Mesenchymal stem cell (in vitro differentiated cells and primary cell): ENCODE measurements around the gene WDR5.

Source experiments
- DNase-seq: peaks from one replicate; pipeline ENCODE4 v3.0.0-alpha.2; 2013
- H2AFZ ChIP-seq: one replicate; pipeline ENCODE4 v1.6.1; 2013; ENCODE audit warnings: low read depth, mild to moderate bottlenecking, control low read depth, inconsistent platforms, low read length, moderate library complexity
- H2AK5ac ChIP-seq: 2 replicates; pipeline ENCODE4 v1.6.1; 2013; ENCODE audit warnings: low read length, moderate library complexity, mild to moderate bottlenecking, inconsistent platforms; ENCODE audit not compliant: severe bottlenecking
- H2BK120ac ChIP-seq: one replicate; pipeline ENCODE4 v1.6.1; 2013; ENCODE audit warnings: low read depth, mild to moderate bottlenecking, inconsistent platforms, low read length, moderate library complexity
- H2BK12ac ChIP-seq, 2 experiments: one replicate each; pipeline ENCODE4 v1.6.1; 2013; ENCODE audit warnings: inconsistent platforms in 2 of 2, low read length in 2 of 2, mild to moderate bottlenecking in 2 of 2, moderate library complexity in 2 of 2, control low read depth in 1 of 2
- H2BK15ac ChIP-seq: one replicate; pipeline ENCODE4 v1.6.1; 2013; ENCODE audit warnings: mild to moderate bottlenecking, low read depth, inconsistent platforms; ENCODE audit not compliant: poor library complexity, severe bottlenecking
- H2BK5ac ChIP-seq: 2 replicates; pipeline ENCODE4 v1.6.1; 2013; ENCODE audit warnings: low read depth, mild to moderate bottlenecking, low read length, control low read depth, inconsistent platforms; ENCODE audit not compliant: poor library complexity, severe bottlenecking
- H3K14ac ChIP-seq, 2 experiments: one replicate each; pipeline ENCODE4 v1.6.1; 2013; ENCODE audit warnings: inconsistent platforms in 2 of 2, low read length in 2 of 2, control low read depth in 1 of 2, mild to moderate bottlenecking in 1 of 2, moderate library complexity in 1 of 2
- H3K18ac ChIP-seq, 2 experiments: one replicate each; pipeline ENCODE4 v1.6.1; 2013; ENCODE audit warnings: inconsistent platforms in 2 of 2, low read length in 2 of 2, control low read depth in 1 of 2, low read depth in 1 of 2, mild to moderate bottlenecking in 1 of 2
- H3K23ac ChIP-seq, 2 experiments: one replicate each; pipeline ENCODE4 v1.6.1; 2013; ENCODE audit warnings: inconsistent platforms in 2 of 2, low read length in 2 of 2, mild to moderate bottlenecking in 2 of 2, moderate library complexity in 2 of 2, control low read depth in 1 of 2
- H3K27ac ChIP-seq: 2 replicates; pipeline ENCODE4 v1.5.1; 2013; ENCODE audit warnings: mild to moderate bottlenecking, moderate library complexity, low read length, control low read depth, inconsistent platforms; ENCODE audit not compliant: poor library complexity, severe bottlenecking
- H3K27me3 ChIP-seq, 2 experiments: 2 replicates each; pipeline versions ENCODE4 v1.6.1 to v1.7.0; 2013; ENCODE audit warnings: low read length in 2 of 2, mild to moderate bottlenecking in 2 of 2, moderate library complexity in 2 of 2, control low read depth in 1 of 2, inconsistent platforms in 1 of 2; ENCODE audit not compliant: control insufficient read depth in 1 of 2, insufficient read depth in 1 of 2
- H3K36me3 ChIP-seq, 2 experiments: 2 replicates each; pipeline versions ENCODE4 v1.6.1 to v1.7.0; 2013; ENCODE audit warnings: low read length in 2 of 2, control low read depth in 1 of 2, inconsistent platforms in 1 of 2, low read depth in 1 of 2, mild to moderate bottlenecking in 1 of 2; ENCODE audit not compliant: insufficient read depth in 2 of 2, control insufficient read depth in 1 of 2
- H3K4ac ChIP-seq, 2 experiments: one replicate each; pipeline ENCODE4 v1.6.1; 2013; ENCODE audit warnings: inconsistent platforms in 2 of 2, low read length in 2 of 2, mild to moderate bottlenecking in 2 of 2, moderate library complexity in 2 of 2, control low read depth in 1 of 2, low read depth in 1 of 2
- H3K4me1 ChIP-seq: 2 replicates; pipeline ENCODE4 v1.6.1; 2013; ENCODE audit warnings: low read depth, low read length, control low read depth; ENCODE audit not compliant: control insufficient read depth, insufficient read depth
- H3K4me2 ChIP-seq: 2 replicates; pipeline ENCODE4 v1.6.1; 2013; ENCODE audit warnings: low read length, mild to moderate bottlenecking, inconsistent platforms; ENCODE audit not compliant: poor library complexity, severe bottlenecking
- H3K4me3 ChIP-seq, 2 experiments: 2 replicates each; pipeline versions ENCODE4 v1.5.1 to v1.7.0; 2013; ENCODE audit warnings: low read length in 2 of 2, mild to moderate bottlenecking in 2 of 2, control low read depth in 1 of 2, low read depth in 1 of 2; ENCODE audit not compliant: insufficient read depth in 1 of 2
- H3K79me1 ChIP-seq: replicated peaks from 2 replicates; pipeline ENCODE4 v1.6.1; 2013; ENCODE audit warnings: mild to moderate bottlenecking, control low read depth, low read length, inconsistent platforms; ENCODE audit not compliant: poor library complexity, severe bottlenecking
- H3K9ac ChIP-seq: 2 replicates; pipeline ENCODE4 v1.7.0; 2013; ENCODE audit warnings: mild to moderate bottlenecking, low read length, moderate library complexity
- H3K9me3 ChIP-seq: 2 replicates; pipeline ENCODE4 v1.7.0; 2013; ENCODE audit warnings: mild to moderate bottlenecking, low read length; ENCODE audit not compliant: control insufficient read depth
- H4K8ac ChIP-seq: one replicate; pipeline ENCODE4 v1.6.1; 2013; ENCODE audit warnings: inconsistent platforms, mild to moderate bottlenecking, low read length, moderate library complexity
- H4K91ac ChIP-seq: one replicate; pipeline ENCODE4 v1.6.1; 2013; ENCODE audit warnings: mild to moderate bottlenecking, low read length, inconsistent platforms
- WGBS: methylation state at CpG from one replicate; pipeline ENCODE4 v1.1.7; 2013; ENCODE audit warnings: mixed read lengths; 5-methylcytosine and 5-hydroxymethylcytosine counted together

Gene WDR5

DNA sequence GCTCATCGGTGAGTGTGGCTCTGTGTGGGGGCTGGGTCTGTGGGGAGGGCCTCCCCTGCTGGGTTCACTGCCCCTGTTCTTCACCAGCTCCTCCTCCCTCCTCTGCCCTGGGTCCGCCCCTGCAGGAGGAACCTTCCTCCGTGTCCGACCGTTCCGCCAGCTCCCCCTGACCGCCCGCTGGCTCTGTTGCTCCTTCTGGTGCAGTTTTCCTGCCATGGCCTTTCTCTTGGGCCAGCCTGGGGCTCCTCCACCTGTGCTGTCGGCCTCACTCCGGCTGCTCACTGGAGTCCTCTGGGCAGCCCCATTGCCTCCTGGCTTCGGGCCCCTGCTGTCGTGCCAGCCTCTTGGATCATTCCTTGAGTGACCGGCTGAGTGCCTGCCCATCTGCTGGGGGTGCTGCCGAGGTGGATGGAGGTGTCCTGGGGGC is 16.2 kb downstream of the WDR5 start:
- 88% methylated on average over 14 of the region's 14 CpGs for WGBS
- H3K14ac ChIP-seq: no peak overlapping the region
- no peak overlapping the region for H3K18ac ChIP-seq
- no peak overlapping the region for H3K9ac ChIP-seq
- H2AK5ac ChIP-seq: no peak overlapping the region
- no peak overlapping the region for H3K4me3 ChIP-seq
- no peak overlapping the region for H2BK15ac ChIP-seq
- no peak overlapping the region for H4K8ac ChIP-seq
- no peak overlapping the region for H2BK12ac ChIP-seq
- no peak overlapping the region for H2BK5ac ChIP-seq
- no peak for DNase-seq
- H3K23ac ChIP-seq: no peak overlapping the region
- no peak overlapping the region for H2BK120ac ChIP-seq
- H2AFZ ChIP-seq: no peak overlapping the region
- no peak overlapping the region for H3K4ac ChIP-seq
- no peak overlapping the region for H4K91ac ChIP-seq
- no peak overlapping the region for H3K4me2 ChIP-seq
- peaks cover 50% of the 10 kb centered on the region for H3K79me1 ChIP-seq
- no peak overlapping the region for H3K27ac ChIP-seq
- H3K4me1 ChIP-seq: no peaks in the 10 kb centered on the region
- H3K9me3 ChIP-seq: no peaks in the 10 kb centered on the region
- H3K36me3 ChIP-seq: peaks cover 90 to 95% of the 10 kb centered on the region in 2 experiments
- H3K27me3 ChIP-seq: no peaks in the 10 kb centered on the region

DNA sequence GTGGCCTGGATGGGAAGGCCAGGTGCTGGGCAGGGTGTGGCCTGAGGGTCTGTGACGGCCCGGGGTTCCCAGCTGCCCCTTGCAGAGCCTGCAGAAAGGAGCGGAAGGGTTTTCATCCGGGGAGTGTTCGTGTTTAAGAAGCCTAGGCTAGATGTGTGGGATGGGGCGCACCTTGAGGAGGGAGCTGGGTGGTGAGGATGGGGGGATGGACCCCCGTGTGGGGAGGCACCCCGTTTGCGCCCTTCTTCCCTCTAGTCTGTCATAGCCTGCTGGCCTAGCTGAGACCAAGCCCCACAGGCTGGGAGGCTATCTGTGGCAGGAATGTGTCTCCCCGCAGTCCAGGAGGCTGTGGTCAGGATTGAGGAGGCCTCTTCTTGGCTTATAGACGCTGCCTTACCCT is 16.6 kb downstream of the WDR5 start:
- Histone ChIP-seq H2BK12ac (no peak overlapping the region), H3K27ac (no peak overlapping the region), H3K4me1 (no peaks in the 10 kb centered on the region), H2BK120ac (no peak overlapping the region), H3K4me2 (no peak overlapping the region), H3K4me3 (no peak overlapping the region), H3K23ac (no peak overlapping the region), H2AK5ac (no peak overlapping the region), H4K91ac (no peak overlapping the region), H3K79me1 (peaks cover 48% of the 10 kb centered on the region), H3K9me3 (no peaks in the 10 kb centered on the region), H3K36me3 (peaks cover 90 to 95% of the 10 kb centered on the region in 2 experiments), H2BK15ac (no peak overlapping the region), H3K4ac (no peak overlapping the region), H2BK5ac (no peak overlapping the region), H3K27me3 (no peaks in the 10 kb centered on the region), H3K18ac (no peak overlapping the region), H4K8ac (no peak overlapping the region), H2AFZ (no peak overlapping the region), H3K14ac (no peak overlapping the region), H3K9ac (no peak overlapping the region)
- no peak for DNase-seq
- 97% methylated on average over 11 of the region's 11 CpGs for WGBS

DNA sequence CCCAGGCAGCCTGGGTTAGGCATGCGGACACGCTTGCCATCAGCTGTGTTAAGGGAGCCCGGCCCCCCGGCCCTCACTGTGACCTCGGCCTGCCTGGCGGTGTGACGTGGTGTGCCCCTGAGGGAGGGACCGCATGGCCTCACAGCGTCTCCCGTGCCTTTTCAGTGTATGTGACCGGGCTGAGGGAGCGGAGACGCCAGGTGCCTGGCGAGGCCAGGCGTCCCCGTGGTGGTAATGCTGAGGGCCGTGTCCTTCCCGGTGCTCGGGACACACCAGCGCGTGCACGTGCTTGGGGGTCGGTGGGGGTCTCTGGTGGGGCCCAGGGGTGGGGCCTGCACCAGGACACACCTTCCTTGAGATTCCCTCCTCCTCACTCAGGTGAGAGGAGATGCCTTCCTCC is 17.6 kb downstream of the WDR5 start:
- no peak overlapping the region for H2BK12ac ChIP-seq
- no peak overlapping the region for H3K18ac ChIP-seq
- H3K79me1 ChIP-seq: peaks cover 45% of the 10 kb centered on the region
- H2AK5ac ChIP-seq: no peak overlapping the region
- H2BK5ac ChIP-seq: no peak overlapping the region
- no peak overlapping the region for H3K4me3 ChIP-seq
- no peak overlapping the region for H3K4ac ChIP-seq
- no peaks in the 10 kb centered on the region for H3K9me3 ChIP-seq
- no peak overlapping the region for H2BK15ac ChIP-seq
- H3K9ac ChIP-seq: no peak overlapping the region
- H4K8ac ChIP-seq: no peak overlapping the region
- no peaks in the 10 kb centered on the region for H3K4me1 ChIP-seq
- WGBS: 98% methylated on average over 23 of the region's 23 CpGs
- no peaks in the 10 kb centered on the region for H3K27me3 ChIP-seq
- H3K14ac ChIP-seq: no peak overlapping the region
- no peak overlapping the region for H3K4me2 ChIP-seq
- H2AFZ ChIP-seq: no peak overlapping the region
- no peak overlapping the region for H3K27ac ChIP-seq
- H3K36me3 ChIP-seq: peaks cover 92 to 98% of the 10 kb centered on the region in 2 experiments
- no peak overlapping the region for H3K23ac ChIP-seq
- no peak overlapping the region for H2BK120ac ChIP-seq
- DNase-seq: no peak
- no peak overlapping the region for H4K91ac ChIP-seq

DNA sequence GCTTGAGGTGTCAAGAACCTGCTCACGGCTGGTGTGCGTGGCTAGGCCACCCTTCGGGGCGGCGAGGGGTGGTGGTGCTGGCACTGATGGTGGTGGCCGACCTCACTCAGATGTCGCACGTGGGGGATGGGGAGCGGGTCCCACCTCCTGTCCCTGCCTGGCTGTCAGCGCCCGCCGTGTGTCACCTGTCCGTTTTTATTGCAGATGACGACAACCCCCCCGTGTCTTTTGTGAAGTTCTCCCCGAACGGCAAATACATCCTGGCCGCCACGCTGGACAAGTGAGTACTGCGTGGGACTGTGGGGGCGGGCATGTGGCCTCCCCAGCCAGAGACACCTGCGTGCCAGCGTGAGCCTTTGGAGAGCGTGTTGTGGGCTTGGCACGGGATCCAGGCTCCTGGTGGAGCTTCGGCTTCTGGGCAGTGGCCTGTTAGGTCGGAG is 18.4 kb downstream of the WDR5 start:
- Histone ChIP-seq H3K79me1 (peaks cover 43% of the 10 kb centered on the region), H3K4ac (no peak overlapping the region), H3K18ac (no peak overlapping the region), H2AFZ (no peak overlapping the region), H3K9me3 (no peaks in the 10 kb centered on the region), H3K14ac (no peak overlapping the region), H2BK12ac (no peak overlapping the region), H4K8ac (no peak overlapping the region), H3K27me3 (no peaks in the 10 kb centered on the region), H4K91ac (no peak overlapping the region), H2BK15ac (no peak overlapping the region), H3K4me1 (no peaks in the 10 kb centered on the region), H2BK5ac (no peak overlapping the region), H3K4me2 (no peak overlapping the region), H3K9ac (no peak overlapping the region), H2BK120ac (no peak overlapping the region), H2AK5ac (no peak overlapping the region), H3K4me3 (no peak overlapping the region), H3K27ac (no peak overlapping the region), H3K36me3 (peaks cover 92 to 98% of the 10 kb centered on the region in 2 experiments), H3K23ac (no peak overlapping the region)
- no peak for DNase-seq
- 96% methylated on average over 27 of the region's 27 CpGs for WGBS
